ENCODE results near the gene PLPP3. TPM values are rescaled to one million over a fixed set of nuclear protein-coding genes. Genes with fewer than 3 reads are reported as not detected.

Gene PLPP3
- polyA plus RNA-seq, 1 of the 3 experiments (the other 2 are of a cell fraction): 32.2 TPM

DNA sequence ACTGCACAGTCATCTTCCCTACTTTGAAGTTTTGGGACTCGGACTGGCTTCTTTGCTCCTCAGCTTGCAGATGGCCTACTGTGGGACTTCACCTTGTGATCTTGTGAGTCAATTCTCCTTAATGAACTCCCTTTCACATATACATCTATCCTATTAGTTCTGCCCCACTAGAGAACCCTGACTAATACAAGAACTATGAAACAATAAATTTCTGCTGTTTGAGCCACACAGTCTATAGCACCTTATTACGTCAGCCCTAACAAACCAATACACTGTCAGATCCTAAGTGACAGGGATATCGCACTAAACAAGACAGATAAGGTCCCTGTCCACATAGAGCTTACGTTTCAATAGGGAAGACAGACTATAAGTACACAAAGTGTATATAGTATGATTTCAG, 120.1 kb downstream of the PLPP3 start:
- 87% methylated on average over 4 of the region's 4 CpGs for WGBS (ENCODE audit: low lambda C conversion rate)
- no peaks in the 10 kb centered on the region for H3K27me3 ChIP-seq (ENCODE audit: insufficient read depth)
- DNase-seq: no peak
- ChIA-PET POLR2A (no interaction called here), CTCF (no interaction called here)
- H2AFZ ChIP-seq (ENCODE audit: low read depth): no peak overlapping the region
- TF ChIP-seq NRF1 (IDR thresholded peaks at IDR 0.05; ENCODE audit: low read depth, low read length): no peak
- no peak for TF ChIP-seq RCOR1 (IDR thresholded peaks at IDR 0.05; ENCODE audit: low read length)
- TF ChIP-seq TEAD4 (IDR thresholded peaks at IDR 0.05; ENCODE audit: borderline replicate concordance, insufficient read depth): no peak
- TF ChIP-seq GABPA (IDR thresholded peaks at IDR 0.05; ENCODE audit: low read depth): no peak
- TF ChIP-seq POLR2AphosphoS5 (IDR thresholded peaks at IDR 0.05; ENCODE audit: low read depth, low read length): no peak
- TF ChIP-seq, protein P1, sequence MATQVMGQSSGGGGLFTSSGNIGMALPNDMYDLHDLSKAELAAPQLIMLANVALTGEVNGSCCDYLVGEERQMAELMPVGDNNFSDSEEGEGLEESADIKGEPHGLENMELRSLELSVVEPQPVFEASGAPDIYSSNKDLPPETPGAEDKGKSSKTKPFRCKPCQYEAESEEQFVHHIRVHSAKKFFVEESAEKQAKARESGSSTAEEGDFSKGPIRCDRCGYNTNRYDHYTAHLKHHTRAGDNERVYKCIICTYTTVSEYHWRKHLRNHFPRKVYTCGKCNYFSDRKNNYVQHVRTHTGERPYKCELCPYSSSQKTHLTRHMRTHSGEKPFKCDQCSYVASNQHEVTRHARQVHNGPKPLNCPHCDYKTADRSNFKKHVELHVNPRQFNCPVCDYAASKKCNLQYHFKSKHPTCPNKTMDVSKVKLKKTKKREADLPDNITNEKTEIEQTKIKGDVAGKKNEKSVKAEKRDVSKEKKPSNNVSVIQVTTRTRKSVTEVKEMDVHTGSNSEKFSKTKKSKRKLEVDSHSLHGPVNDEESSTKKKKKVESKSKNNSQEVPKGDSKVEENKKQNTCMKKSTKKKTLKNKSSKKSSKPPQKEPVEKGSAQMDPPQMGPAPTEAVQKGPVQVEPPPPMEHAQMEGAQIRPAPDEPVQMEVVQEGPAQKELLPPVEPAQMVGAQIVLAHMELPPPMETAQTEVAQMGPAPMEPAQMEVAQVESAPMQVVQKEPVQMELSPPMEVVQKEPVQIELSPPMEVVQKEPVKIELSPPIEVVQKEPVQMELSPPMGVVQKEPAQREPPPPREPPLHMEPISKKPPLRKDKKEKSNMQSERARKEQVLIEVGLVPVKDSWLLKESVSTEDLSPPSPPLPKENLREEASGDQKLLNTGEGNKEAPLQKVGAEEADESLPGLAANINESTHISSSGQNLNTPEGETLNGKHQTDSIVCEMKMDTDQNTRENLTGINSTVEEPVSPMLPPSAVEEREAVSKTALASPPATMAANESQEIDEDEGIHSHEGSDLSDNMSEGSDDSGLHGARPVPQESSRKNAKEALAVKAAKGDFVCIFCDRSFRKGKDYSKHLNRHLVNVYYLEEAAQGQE (IDR thresholded peaks at IDR 0.05; ENCODE audit: low read depth, low read length): no peak
- TF ChIP-seq SMC3 (IDR thresholded peaks at IDR 0.05; ENCODE audit: low read depth, low read length): no peak
- no peak for TF ChIP-seq RAD21 (IDR thresholded peaks at IDR 0.05; ENCODE audit: low read length)
- TF ChIP-seq JUND (IDR thresholded peaks at IDR 0.05): no peak
- TF ChIP-seq MXI1 (IDR thresholded peaks at IDR 0.05; ENCODE audit: low read depth, low read length): no peak
- H3K9me3 ChIP-seq: no peaks in the 10 kb centered on the region
- no peaks in the 10 kb centered on the region for H3K9me2 ChIP-seq
- no peaks in the 10 kb centered on the region for H4K20me1 ChIP-seq (ENCODE audit: insufficient read depth)
- H3K36me3 ChIP-seq (replicated peaks in 1 of 2; ENCODE audit: control insufficient read depth in 1 of 2, insufficient read depth in 2 of 2, low read length in 1 of 2): no peaks in the 10 kb centered on the region
- no peak overlapping the region for H3K4me3 ChIP-seq (ENCODE audit: low read depth in 2 of 2, low read length in 1 of 2)
- peaks cover 0 to 6% of the 10 kb centered on the region in 2 experiments; a peak in 1 of 4 replicates for H3K4me1 ChIP-seq (ENCODE audit: control insufficient read depth in 1 of 2, insufficient read depth in 2 of 2, low read depth in 1 of 2, low read length in 1 of 2)
- H3K9ac ChIP-seq: no peak overlapping the region
- H3K27ac ChIP-seq (ENCODE audit: low read depth in 2 of 2, low read length in 1 of 2): no peak overlapping the region
- no peaks in the 10 kb centered on the region for H3K79me2 ChIP-seq (ENCODE audit: insufficient read depth)
- H3K4me2 ChIP-seq: no peak overlapping the region
- peaks cover 7% of the 10 kb centered on the region for H3F3A ChIP-seq (replicated peaks; ENCODE audit: insufficient read depth)

DNA sequence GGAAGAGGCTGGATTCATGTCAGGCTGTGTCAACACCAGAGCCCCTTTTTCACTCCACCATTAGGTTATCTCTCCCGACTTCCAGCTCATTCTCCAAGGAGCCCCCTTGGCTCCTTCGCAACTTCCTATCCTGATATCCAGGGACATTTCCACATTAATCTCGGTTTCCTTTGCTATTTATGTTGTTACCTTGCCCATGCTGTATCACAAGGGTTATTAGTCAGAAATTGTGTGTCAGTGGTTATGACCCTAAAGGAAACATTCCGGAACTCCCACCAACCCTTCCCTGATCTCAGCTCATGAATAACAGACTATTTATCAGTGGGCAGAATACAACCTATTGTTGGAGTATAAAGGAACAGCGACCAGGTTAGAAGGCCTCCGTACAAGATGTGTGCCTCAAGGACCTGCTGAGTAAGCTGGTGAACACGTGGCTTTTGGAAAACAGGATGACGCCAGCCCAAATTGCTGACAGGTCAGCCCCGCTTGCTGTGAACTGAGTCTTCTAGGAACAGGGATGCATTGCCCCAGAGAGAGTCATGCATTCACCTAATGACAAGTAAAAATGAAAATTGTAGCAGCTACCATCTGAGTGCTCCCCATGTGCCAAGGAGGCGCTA, 121.5 kb downstream of the PLPP3 start:
- H3K79me2 ChIP-seq (ENCODE audit: insufficient read depth): no peaks in the 10 kb centered on the region
- peaks cover 0 to 15% of the 10 kb centered on the region in 2 experiments; a peak in 1 of 4 replicates for H3K4me1 ChIP-seq (ENCODE audit: control insufficient read depth in 1 of 2, insufficient read depth in 2 of 2, low read depth in 1 of 2, low read length in 1 of 2)
- no peak overlapping the region for H3K27ac ChIP-seq (ENCODE audit: low read depth in 2 of 2, low read length in 1 of 2)
- H3K36me3 ChIP-seq (replicated peaks in 1 of 2; ENCODE audit: control insufficient read depth in 1 of 2, insufficient read depth in 2 of 2, low read length in 1 of 2): no peaks in the 10 kb centered on the region
- no peak overlapping the region for H2AFZ ChIP-seq (ENCODE audit: low read depth)
- ChIA-PET CTCF (interaction anchor here (0.7 to 1.3 kb wide), 3 partner anchors 8 to 85 kb away, joined by 3 read pairs; no protein-coding TSS in a partner anchor), POLR2A (interaction anchor here (1.6 kb wide), 1 partner anchor 23 kb away, joined by 3 read pairs; no protein-coding TSS in a partner anchor)
- H3K4me3 ChIP-seq (ENCODE audit: low read depth in 2 of 2, low read length in 1 of 2): no peak overlapping the region
- no peaks in the 10 kb centered on the region for H3K27me3 ChIP-seq (ENCODE audit: insufficient read depth)
- no peak for DNase-seq
- WGBS (ENCODE audit: low lambda C conversion rate): 90% methylated on average over 8 of the region's 10 CpGs
- no peaks in the 10 kb centered on the region for H4K20me1 ChIP-seq (ENCODE audit: insufficient read depth)
- H3K9ac ChIP-seq: no peak overlapping the region
- no peak overlapping the region for H3K4me2 ChIP-seq
- H3F3A ChIP-seq (replicated peaks; ENCODE audit: insufficient read depth): peaks cover 7% of the 10 kb centered on the region
- no peaks in the 10 kb centered on the region for H3K9me3 ChIP-seq
- no peaks in the 10 kb centered on the region for H3K9me2 ChIP-seq
- TF ChIP-seq, protein P2, sequence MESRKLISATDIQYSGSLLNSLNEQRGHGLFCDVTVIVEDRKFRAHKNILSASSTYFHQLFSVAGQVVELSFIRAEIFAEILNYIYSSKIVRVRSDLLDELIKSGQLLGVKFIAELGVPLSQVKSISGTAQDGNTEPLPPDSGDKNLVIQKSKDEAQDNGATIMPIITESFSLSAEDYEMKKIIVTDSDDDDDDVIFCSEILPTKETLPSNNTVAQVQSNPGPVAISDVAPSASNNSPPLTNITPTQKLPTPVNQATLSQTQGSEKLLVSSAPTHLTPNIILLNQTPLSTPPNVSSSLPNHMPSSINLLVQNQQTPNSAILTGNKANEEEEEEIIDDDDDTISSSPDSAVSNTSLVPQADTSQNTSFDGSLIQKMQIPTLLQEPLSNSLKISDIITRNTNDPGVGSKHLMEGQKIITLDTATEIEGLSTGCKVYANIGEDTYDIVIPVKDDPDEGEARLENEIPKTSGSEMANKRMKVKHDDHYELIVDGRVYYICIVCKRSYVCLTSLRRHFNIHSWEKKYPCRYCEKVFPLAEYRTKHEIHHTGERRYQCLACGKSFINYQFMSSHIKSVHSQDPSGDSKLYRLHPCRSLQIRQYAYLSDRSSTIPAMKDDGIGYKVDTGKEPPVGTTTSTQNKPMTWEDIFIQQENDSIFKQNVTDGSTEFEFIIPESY (IDR thresholded peaks at IDR 0.05; ENCODE audit: borderline replicate concordance, low read depth): no peak
- TF ChIP-seq EP300 (IDR thresholded peaks at IDR 0.05; ENCODE audit: borderline replicate concordance in 1 of 2, low read depth in 1 of 2, low read length in 1 of 2) (no peak), JUND (IDR thresholded peaks at IDR 0.05) (no peak), CHD2 (IDR thresholded peaks at IDR 0.05; ENCODE audit: low read length, partially characterized antibody) (no peak), TEAD4 (IDR thresholded peaks at IDR 0.05; ENCODE audit: borderline replicate concordance, insufficient read depth) (no peak), GATA2 (CRISPR knock-in tag; IDR thresholded peaks at IDR 0.05) (no peak), NRF1 (IDR thresholded peaks at IDR 0.05; ENCODE audit: low read depth, low read length) (no peak), MEF2A (IDR thresholded peaks at IDR 0.05; ENCODE audit: borderline replicate concordance, low read depth) (no peak), FOXJ3 (CRISPR knock-in tag; IDR thresholded peaks at IDR 0.05) (no peak), FOSL2 (IDR thresholded peaks at IDR 0.05; ENCODE audit: borderline replicate concordance, low read depth) (no peak)
- TF ChIP-seq, protein P3, sequence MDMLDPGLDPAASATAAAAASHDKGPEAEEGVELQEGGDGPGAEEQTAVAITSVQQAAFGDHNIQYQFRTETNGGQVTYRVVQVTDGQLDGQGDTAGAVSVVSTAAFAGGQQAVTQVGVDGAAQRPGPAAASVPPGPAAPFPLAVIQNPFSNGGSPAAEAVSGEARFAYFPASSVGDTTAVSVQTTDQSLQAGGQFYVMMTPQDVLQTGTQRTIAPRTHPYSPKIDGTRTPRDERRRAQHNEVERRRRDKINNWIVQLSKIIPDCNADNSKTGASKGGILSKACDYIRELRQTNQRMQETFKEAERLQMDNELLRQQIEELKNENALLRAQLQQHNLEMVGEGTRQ (IDR thresholded peaks at IDR 0.05; ENCODE audit: borderline replicate concordance, low read depth, low read length): no peak

Measured in SK-N-SH (cell line).